C4-2B (cell line): ENCODE measurements around the gene KRTAP5-1.

ENCODE experiments used
- CTCF ChIP-seq: fragments of 450-650 bp; conservative IDR thresholded peaks from 2 replicates; pipeline ENCODE4 v1.5.1; 2017; ENCODE audit warnings: mild to moderate bottlenecking
- ZFX ChIP-seq: fragments of 450-650 bp; IDR thresholded peaks from 2 replicates; pipeline ENCODE4 v1.6.1; 2017

- TF ChIP-seq CTCF (no peak), ZFX (no peak)
Measured at GRCh38 chr11:1570001-1570453, 15.1 kb downstream of the KRTAP5-1 start.
